SHP77 (cell line): Measurements from ENCODE around the gene BNC2.

ENCODE experiments used
- DNase-seq, 2 experiments: peaks; one replicate each; lab custom pipeline; 2025; lab: John Stamatoyannopoulos, UW

BNC2 gene

GRCh38 chr9:16675131-16675530, 195.3 kb downstream of the BNC2 start:
- no peak for DNase-seq

- no peak for DNase-seq
These were observed 197.3 kb downstream of the BNC2 start for GRCh38 chr9:16673171-16673570.

GRCh38 chr9:16672501-16672900, 198.0 kb downstream of the BNC2 start:
- no peak for DNase-seq

GRCh38 chr9:16671591-16672137, 198.8 kb downstream of the BNC2 start:
- peak in 1 of 2 experiments; percentile 4 for DNase-seq

GRCh38 chr9:16670791-16671190, 199.7 kb downstream of the BNC2 start:
- DNase-seq = no peak

- DNase-seq = no peak
These were observed 201.7 kb downstream of the BNC2 start for GRCh38 chr9:16668734-16669295.

- no peak for DNase-seq
These were observed 206.3 kb downstream of the BNC2 start for GRCh38 chr9:16664211-16664610.

- no peak for DNase-seq
These were observed 208.7 kb downstream of the BNC2 start for GRCh38 chr9:16661816-16662215.

- no peak for DNase-seq
These were observed 211.4 kb downstream of the BNC2 start for GRCh38 chr9:16659096-16659495.

GRCh38 chr9:16656432-16657169, 213.9 kb downstream of the BNC2 start:
- DNase-seq = no peak

- DNase-seq = no peak
These were observed 215.8 kb downstream of the BNC2 start for GRCh38 chr9:16654596-16655126.

- peak in 1 of 2 experiments; percentile 19 for DNase-seq
These were observed 216.7 kb downstream of the BNC2 start for GRCh38 chr9:16653491-16654399.

- no peak for DNase-seq
These were observed 217.9 kb downstream of the BNC2 start for GRCh38 chr9:16652582-16652981.

- DNase-seq = no peak
These were observed 219.0 kb downstream of the BNC2 start for GRCh38 chr9:16651446-16651964.

GRCh38 chr9:16645970-16646369, 224.5 kb downstream of the BNC2 start:
- no peak for DNase-seq

- DNase-seq = no peak
These were observed 227.9 kb downstream of the BNC2 start for GRCh38 chr9:16642421-16643109.

- DNase-seq = no peak
These were observed 229.8 kb downstream of the BNC2 start for GRCh38 chr9:16640649-16641048.

GRCh38 chr9:16639644-16640043, 230.8 kb downstream of the BNC2 start:
- DNase-seq = no peak

GRCh38 chr9:16637911-16638310, 232.6 kb downstream of the BNC2 start:
- no peak for DNase-seq

GRCh38 chr9:16637218-16637617, 233.3 kb downstream of the BNC2 start:
- no peak for DNase-seq

GRCh38 chr9:16633794-16634193, 236.7 kb downstream of the BNC2 start:
- DNase-seq = no peak
